Upper lobe of left lung (tissue), 4 donors: ENCODE results near the gene SLC38A3.

Experiments used
- CTCF ChIP-seq, 6 experiments: fragments of 450-650 bp in 4 of 6; fragments of 200-600 bp in 2 of 6; sonication (generic) in 2 of 6; IDR thresholded peaks; one replicate each; pipeline ENCODE4 v1.5.1; 2016 to 2019; ENCODE audit warnings: antibody characterized with exemption in 6 of 6
- EP300 ChIP-seq, 4 donors: sonication (generic); formaldehyde crosslinking; IDR thresholded peaks; one replicate each; pipeline ENCODE4 v1.5.1; 2017; ENCODE audit warnings: antibody characterized with exemption in 4 of 4, control low read depth in 2 of 4
- POLR2A ChIP-seq, 4 donors: fragments of 450-650 bp; IDR thresholded peaks; one replicate each; pipeline ENCODE4 v1.5.1; 2016 to 2017; ENCODE audit warnings: antibody characterized with exemption in 4 of 4, mild to moderate bottlenecking in 2 of 4
- POLR2AphosphoS5 ChIP-seq, 2 donors: sonication (generic); formaldehyde crosslinking; IDR thresholded peaks; one replicate each; pipeline ENCODE4 v1.5.1; 2017; ENCODE audit warnings: antibody characterized with exemption in 2 of 2

DNA sequence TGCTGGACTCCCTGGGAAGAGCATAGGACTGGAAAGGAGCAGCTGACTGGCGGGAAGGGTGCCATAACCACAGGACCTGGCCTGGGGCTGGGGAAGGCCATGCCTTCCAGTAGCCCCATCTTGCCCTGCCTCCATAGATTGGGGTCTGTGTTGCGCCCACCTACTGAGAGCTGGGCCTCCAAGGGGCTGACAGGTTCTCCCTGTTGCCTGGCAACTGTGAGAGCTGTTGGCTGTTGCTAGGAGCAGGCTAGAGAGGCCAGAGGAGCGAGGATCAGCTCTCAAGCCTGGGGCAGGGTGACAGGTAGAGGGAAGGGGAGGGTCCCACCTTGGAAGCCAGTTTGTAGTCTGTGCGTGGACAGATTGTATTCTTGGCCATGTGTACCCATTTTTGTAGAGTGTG lies 28.1 kb downstream of the SLC38A3 start:
- TF ChIP-seq CTCF (IDR thresholded peaks at IDR 0.05) (no peak), POLR2A (IDR thresholded peaks at IDR 0.05) (no peak), POLR2AphosphoS5 (IDR thresholded peaks at IDR 0.05) (no peak), EP300 (IDR thresholded peaks at IDR 0.05) (no peak)
